HG03103 (cell line): ENCODE results near the gene FEN1.
A peak's percentile ranks its signal among the peaks of the same experiment; 100 is the strongest.

Experiments
- ATAC-seq: cut with Tn5 transposase; IDR thresholded peaks from one replicate; pipeline ENCODE4 v1.9.1; 2021; ENCODE audit warnings: low read depth; ENCODE audit not compliant: unreplicated experiment

The FEN1 gene

DNA sequence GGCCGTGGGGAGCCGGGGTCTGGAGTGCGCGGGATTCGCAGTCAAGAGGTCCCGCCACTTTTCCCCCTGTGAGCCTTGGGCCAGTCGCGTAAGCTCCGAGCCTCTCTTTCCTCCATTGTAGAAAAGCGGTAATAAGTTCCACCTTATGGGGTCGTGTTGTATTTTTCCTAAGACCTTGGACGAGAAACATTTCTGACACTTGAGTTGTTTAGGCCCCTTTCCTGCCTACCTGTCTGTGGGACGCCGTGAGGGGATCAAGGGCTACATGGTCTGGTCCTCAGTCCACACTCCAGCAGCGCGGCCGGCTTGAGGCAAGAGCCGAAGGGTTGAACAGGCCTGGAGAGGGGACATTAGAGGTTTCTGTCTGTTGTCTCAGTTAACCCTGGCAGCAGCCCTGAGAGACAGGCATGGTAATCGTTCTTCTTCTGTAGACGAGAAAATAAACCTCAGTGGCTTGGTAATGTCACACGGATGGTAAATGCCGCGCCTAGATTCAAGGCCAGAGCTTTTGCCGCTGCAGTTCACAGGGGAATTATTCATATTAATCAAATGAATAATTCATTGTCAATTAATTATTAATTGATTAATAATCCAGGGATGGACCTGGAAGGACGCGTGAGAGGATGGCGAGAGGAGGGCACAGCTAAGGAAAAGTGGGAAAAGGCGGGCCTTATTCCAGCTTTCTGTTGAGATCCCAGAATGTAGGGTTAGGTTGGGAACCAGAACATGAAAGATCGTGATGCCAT lies 545 bp downstream of the FEN1 start:
- peak; percentile 20 for ATAC-seq

DNA sequence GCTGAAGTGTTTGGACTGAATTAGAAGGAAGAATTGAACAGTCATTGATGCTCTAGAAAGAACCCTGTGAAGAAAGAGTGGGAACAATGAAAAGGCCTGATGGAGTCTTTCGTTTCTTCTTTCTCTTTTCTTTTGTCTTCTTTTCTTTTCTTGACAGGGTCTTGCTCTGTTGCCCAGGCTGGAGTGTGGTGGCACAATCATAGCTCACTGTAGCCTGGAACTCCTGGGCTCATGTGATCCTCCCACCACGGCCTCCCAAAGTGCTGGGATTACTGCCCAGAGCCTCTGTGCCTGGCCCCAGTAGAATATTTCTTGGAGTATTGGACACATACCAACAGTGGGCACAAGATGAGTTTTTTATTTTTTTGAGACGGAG lies 1.1 kb downstream of the FEN1 start:
- ATAC-seq = no peak

DNA sequence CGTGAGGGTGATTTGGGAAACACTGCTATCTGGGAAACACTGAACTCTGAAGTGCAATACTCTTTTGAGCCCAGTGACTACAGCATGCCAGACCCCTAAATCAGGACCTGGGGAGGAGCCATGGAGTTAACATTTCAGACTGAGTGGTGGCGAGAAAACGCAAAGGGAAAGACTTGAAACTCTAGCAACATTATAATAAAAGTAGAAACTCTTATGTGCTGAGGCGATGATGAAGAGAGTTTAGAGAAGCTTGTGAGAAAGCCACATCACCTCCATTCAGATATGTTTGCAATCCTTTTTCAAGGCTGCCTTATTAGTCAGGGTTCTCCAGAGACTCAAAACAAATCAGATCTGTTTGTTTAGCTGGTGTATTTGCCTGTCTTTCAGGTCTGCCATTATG lies 1.9 kb downstream of the FEN1 start:
- ATAC-seq = no peak

DNA sequence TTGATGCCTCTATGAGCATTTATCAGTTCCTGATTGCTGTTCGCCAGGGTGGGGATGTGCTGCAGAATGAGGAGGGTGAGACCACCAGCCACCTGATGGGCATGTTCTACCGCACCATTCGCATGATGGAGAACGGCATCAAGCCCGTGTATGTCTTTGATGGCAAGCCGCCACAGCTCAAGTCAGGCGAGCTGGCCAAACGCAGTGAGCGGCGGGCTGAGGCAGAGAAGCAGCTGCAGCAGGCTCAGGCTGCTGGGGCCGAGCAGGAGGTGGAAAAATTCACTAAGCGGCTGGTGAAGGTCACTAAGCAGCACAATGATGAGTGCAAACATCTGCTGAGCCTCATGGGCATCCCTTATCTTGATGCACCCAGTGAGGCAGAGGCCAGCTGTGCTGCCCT lies 2.7 kb downstream of the FEN1 start:
- ATAC-seq = no peak

DNA sequence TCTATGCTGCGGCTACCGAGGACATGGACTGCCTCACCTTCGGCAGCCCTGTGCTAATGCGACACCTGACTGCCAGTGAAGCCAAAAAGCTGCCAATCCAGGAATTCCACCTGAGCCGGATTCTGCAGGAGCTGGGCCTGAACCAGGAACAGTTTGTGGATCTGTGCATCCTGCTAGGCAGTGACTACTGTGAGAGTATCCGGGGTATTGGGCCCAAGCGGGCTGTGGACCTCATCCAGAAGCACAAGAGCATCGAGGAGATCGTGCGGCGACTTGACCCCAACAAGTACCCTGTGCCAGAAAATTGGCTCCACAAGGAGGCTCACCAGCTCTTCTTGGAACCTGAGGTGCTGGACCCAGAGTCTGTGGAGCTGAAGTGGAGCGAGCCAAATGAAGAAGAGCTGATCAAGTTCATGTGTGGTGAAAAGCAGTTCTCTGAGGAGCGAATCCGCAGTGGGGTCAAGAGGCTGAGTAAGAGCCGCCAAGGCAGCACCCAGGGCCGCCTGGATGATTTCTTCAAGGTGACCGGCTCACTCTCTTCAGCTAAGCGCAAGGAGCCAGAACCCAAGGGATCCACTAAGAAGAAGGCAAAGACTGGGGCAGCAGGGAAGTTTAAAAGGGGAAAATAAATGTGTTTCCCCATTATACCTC lies 3.3 kb downstream of the FEN1 start:
- ATAC-seq = no peak

DNA sequence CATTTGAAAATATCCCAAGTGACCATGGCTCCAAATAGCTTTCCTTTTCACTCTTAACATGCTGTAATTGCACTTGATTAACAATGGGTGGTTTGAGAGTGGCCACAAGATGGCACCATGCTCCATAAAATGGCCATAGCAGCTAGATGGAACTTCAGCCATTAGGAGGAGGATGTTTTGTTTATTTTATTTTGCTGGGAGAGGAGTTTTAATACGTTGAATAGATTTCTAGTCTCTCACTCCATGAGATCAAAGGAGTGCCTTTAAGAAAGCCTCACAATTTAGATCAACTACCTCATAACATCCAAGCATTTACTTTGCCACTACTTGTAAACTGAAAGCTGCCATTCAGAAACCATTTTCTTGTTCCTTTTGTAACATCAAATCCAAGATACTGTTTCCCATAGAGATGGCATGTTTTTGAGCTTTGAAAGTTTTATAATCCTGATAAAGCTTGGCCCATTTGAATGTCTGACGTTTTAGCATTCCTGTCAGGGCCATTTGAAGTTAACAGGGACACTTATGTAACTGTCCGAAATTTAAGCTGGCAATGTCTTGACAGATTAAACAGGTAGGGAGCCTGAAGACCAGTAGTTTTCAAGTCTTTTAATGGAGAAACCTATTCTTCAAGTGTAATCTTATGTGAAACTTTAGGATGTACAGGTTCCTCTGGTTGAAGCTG lies 4.7 kb downstream of the FEN1 start:
- ATAC-seq = no peak

DNA sequence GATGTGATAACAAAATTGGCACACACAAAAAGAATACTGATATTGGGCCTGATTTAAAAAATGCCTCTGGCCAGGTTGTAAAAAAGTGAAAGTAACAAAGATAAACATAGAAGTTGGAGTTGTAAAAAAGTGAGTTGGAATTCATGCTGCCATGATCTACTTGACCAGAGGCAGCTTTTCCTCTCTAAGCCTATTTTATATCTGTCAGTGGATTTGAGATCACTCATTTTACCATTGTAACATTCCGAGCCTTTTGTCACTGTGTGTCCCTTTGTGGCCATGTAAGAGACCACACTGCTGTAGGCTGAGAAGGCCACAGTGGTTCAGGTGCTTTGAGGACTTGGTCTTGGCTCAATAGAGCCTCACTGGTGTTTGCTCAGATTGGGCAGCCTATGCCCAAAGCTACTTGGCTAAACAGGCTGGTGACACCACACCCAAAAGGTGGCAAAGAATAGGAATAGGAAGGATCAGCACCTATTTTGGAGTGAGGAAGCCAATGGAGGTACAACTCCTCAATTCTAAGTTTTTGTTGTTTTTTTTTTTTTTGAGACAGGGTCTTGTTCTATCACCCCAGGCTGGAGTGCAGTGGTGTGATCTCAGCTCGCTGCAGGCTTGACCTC lies 7.1 kb downstream of the FEN1 start:
- no peak for ATAC-seq

DNA sequence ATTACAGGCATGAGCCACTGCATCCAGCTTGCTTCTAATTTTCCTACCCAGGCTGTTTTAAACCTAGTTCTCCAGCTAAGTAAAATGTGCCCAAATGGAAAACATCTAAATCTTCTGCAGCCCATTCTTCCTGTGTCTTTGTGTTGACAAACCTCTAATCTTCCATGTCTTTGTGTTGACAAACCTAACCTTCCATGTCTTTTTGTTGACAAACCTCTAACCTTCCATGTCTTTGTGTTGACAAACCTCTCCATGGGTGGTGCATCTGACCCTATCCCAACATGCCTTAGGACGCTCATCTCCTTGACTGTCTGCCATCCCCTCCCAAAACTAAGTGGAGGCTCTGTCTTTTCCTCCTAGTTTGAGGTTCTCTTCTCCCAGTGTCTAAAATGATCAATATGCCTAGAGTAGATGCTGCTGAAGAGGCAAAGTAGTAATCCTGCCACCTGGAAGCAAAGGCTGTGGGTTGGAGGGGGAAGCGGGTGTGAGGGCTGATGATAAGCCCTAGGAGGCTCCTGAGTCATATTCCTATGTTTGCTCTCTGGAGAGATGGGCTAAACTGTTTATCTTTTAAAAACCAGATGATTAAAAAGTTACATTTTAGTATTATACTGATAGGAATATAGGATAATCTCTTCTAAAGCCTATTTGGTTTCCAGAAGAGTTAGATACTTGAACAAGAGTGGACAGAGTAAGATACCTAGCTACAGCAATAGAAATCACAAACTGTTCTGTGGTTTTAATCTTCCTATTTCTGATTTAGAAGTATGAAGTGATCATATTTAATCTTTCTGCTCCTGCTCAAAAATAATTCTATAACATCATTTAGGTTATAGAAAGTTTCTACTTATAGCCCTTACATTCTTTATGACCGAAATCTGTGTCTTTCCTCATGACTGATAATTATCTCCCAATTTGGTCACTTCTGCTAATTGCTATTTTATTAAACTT lies 7.9 kb downstream of the FEN1 start:
- ATAC-seq = no peak

DNA sequence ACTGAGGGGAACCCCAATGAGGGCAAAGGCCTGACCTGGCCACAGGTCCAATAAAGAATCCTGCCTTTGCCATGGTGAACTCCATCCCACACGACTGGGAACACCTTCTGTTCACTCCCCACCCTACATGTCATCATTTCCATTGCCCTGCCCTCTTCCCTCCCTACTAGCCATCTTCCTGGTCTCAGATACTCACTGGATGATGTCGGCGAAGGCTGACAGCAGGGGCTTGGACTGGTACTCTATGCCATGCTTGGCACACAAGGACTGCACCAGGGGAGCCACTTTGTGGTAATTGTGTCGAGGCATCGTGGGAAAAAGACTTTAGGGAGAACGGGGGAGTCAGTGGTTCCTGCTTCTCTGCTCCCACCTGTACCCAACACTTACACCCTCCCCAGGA lies 9.9 kb downstream of the FEN1 start:
- ATAC-seq = no peak

DNA sequence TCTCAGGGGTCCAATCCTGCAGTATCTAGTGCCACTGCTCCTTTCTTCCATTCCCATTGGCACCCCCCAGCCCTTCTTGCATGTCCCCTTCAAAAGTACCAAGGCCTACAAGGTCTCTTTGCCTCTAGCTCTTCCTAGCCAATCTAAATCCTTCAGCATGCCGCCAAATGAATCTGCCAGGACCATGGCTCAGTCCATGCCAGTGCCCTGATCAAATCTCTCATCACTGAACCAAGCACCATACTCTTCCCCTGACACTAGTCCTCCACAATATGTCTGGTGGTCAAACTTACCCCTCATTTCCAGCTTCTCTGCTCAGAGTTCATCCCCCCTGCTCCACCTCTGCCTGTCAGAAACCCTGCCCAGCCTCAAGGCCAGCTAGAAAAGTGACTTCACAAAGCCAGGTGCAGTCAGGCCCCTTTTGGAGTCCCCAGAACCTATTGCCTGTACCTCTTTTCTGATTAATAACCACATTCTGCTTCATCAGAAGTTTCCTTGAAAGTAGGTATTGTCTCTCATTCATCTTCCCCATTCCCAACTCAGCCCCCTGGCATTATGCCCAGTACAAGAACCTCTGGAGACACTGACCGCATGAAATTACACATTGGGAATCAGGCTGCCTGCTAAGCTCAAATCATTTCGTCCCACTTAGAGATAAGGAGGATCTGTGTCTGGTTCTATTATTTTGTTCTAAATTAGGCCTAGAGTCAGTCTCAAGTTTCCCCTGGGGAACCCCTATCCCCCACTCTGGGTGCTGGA lies 11.4 kb downstream of the FEN1 start:
- ATAC-seq = no peak

DNA sequence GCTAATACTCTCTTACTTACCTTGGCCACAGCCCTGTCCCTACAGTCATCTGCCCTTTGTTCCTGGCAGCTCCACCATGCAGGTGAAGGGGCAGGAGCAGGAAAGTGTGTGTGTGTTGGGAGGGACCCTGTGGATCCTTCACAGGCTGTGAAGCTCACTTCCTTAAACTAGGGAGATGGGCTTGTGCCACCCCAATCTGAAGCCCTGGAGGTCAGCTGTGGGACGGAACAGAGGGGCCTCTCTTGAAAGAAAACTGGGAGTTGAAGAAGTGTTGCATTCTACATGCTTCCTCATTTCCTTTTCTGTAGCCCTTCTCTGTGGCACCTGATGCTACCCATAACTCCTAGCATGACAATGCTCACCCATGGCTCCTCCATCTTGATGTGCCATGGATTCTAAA lies 12.4 kb downstream of the FEN1 start:
- ATAC-seq = no peak

DNA sequence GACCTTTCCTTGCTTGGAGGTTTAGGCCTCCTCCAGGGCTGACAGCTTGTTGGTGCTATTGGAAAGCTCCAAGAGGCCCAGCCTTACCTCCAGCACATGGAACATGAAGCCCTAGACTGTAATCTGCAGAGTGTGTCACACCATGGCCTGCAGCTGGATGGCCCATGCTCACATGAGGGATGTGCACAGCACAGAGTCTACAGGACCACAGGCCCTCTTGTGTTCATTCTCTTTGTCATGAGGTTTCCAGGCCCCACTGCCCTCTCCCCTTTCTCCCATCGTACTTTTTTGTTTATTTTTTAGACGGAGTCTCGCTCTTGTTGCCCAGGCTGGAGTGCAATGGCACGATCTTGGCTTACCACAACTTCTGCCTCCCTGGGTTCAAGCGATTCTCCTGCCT lies 14.1 kb downstream of the FEN1 start:
- no peak for ATAC-seq

DNA sequence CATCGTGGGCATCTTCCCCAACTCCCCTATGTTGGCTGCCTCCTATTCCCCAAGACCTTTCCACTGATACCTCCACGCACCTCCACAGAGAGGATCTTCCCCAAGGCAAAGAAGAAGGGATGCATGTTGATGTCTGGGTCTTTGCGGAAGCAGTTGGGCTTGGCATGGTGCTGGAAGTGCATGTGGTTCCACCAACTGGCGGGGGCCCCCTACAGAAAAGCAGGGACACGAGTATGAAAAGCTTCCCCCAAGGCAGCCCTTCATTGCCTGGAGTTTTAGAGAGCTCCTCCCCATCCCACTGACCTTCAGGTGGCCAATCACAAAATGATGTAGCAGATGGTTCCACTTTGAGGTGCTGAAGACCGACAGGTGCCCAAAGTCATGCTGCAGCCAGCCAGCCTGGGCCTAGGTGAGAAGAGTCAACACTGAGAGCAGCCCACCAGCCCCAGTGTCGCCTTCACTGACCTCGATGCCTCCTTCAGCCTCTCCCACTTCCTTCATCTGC lies 18.0 kb downstream of the FEN1 start:
- no peak for ATAC-seq

DNA sequence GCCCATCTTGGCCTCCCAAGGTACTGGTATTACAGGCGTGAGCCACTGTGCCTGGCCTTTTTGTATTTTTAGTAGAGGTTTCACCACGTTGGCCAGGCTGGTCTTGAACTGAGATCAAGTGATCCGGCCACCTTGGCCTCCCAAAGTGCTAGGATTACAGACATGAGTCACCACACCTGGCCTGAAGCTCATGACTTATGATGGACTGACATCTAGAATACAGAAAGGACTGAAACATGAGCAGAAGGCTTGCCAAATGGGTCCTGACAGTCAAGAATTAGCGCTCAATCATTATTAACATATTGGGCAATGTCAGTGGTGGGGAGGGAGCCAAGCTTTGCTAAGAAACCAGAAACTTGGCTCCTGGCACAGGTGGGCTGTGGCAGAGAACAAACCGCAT lies 19.1 kb downstream of the FEN1 start:
- no peak for ATAC-seq

DNA sequence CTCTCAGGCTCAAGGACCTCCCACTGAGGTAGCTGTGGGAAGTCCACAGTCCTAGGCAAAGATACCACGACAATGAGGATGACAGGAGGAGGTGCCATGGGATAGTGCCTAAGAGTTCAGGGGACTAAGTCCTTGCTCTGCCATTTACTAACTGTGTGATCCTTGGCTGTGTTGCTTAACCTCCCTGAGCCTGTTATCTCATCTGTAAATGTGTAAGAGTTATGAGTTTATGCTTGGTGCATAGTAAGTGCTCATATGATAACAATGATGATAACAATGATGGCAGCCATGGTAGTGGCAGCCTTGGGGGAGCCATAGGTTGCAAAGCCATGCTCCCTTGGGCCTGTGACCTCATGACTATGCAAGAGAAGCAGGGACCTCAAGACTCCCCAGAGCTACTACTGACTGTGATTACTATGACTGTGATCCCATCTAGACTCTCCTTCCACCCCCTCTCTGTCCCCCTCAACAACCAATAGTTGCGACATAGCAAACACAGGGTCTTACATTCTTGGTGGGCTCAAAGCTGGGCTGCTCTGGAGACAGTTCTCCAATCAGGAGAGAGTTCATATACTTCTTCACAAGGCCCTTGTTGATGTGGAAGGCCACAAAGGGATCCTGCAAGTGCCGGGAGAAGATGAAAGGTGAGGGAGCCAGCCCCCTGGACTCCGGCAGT lies 20.2 kb downstream of the FEN1 start:
- ATAC-seq = no peak

DNA sequence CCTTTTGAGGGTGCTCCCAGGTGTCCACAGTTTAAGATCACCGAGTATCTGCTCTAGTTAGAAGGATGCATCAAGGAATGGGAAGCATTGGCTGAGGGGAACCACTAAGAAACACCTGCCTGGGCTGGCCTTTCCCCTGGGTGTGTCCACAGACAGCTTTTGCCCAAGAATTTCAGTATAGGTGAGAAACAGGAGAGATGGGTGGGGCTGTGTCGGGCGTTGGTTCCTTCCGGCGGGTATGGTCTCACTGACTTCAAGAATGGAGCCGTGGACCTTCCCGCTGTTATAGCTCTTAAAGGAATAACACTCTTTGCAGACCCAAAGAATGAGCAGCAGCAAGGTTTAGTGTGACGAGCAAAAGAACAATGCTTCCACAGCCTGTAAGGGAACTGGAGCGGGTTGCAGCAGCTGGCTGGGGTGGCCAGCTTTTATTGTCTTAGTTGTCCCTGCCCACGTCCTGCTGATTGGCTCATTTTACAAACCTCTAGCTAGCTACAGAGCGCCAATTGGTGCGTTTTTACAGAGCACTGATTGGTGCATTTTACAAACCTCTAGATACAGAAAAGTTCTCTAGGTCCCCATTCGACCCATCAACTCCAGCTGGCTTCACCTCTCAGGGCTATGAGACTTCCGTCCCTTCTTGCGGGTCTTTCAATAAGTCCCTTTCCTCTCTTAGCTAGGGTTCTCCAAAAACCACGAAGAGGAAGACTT lies 21.7 kb downstream of the FEN1 start:
- ATAC-seq = no peak

DNA sequence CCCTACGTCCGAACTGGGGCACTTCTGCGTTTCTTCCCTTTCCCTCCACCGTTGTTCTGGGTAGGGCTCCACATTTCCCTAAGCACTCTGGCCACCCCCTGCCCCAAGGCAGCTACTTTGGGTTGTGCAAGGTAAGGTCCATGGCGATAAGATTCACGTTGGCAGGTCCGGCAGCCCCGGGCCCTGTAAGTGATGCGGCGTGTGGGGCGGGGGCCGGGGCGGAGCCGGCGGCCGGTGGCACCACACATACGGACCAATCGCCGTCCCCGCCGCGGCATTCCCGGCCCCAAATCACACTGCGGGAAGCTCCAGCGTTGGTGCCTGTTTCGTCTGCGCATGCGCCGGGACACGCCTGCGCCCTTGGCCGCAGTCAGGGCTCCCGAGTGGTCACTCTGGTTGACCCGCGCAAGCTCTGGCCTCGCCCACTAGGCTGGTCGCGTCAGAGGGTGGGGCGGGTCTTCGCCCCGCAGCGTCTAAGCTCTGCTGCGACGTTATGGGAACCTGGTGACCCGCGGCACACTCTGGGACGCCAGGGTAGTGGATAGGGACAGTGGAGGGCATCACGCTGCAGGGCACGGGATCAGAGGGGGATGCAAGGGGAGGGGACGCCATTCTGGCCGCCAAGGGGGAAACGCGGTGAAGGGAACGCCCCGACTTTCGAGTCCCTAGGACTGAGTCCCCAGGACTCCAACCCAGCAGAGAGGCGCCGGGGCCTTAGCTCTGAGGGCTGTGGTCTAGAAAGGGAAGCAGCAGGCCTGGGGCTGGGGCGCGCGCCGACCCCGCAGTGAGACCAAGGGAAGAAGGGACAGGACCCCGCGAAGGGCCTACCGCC lies 22.5 kb downstream of the FEN1 start:
- ATAC-seq = no peak
